ENCODE measurements around the gene FOS. TPM values are rescaled to one million over a fixed set of nuclear protein-coding genes. Genes with fewer than 3 reads are reported as not detected.

Gene FOS
- total RNA-seq (2022; extraction: Qiagen RNA extraction) = 6.8 to 9.1 TPM (median 7.8 TPM) in 5 replicates

DNA sequence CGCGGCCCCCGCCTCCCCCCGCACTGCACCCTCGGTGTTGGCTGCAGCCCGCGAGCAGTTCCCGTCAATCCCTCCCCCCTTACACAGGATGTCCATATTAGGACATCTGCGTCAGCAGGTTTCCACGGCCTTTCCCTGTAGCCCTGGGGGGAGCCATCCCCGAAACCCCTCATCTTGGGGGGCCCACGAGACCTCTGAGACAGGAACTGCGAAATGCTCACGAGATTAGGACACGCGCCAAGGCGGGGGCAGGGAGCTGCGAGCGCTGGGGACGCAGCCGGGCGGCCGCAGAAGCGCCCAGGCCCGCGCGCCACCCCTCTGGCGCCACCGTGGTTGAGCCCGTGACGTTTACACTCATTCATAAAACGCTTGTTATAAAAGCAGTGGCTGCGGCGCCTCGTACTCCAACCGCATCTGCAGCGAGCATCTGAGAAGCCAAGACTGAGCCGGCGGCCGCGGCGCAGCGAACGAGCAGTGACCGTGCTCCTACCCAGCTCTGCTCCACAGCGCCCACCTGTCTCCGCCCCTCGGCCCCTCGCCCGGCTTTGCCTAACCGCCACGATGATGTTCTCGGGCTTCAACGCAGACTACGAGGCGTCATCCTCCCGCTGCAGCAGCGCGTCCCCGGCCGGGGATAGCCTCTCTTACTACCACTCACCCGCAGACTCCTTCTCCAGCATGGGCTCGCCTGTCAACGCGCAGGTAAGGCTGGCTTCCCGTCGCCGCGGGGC, at the start of gene FOS:
Gene FOS (plus strand): TSS at position 407 of the 731 bp plus-strand sequence. CDS start 155 bp downstream, at position 562.

Other genes with a start within 250 kb of the FOS start
- 15.3 to 18.5 TPM (median 16.3 TPM) in 5 replicates for gene MLH3, start 227.4 kb upstream of the FOS start, total RNA-seq (2022; extraction: Qiagen RNA extraction)
- gene ACYP1, start 214.8 kb upstream of the FOS start, total RNA-seq (2022; extraction: Qiagen RNA extraction) = 21.8 to 31.3 TPM (median 24.6 TPM) in 5 replicates
- 3.4 to 3.6 TPM (median 3.5 TPM) in 5 replicates for gene ZC2HC1C, start 209.2 kb upstream of the FOS start, total RNA-seq (2022; extraction: Qiagen RNA extraction)
- 27.0 to 34.7 TPM (median 31.9 TPM) in 5 replicates for gene NEK9, start 151.8 kb upstream of the FOS start, total RNA-seq (2022; extraction: Qiagen RNA extraction)
- gene TMED10, start 102.2 kb upstream of the FOS start, total RNA-seq (2022; extraction: Qiagen RNA extraction) = 250 to 327 TPM (median 261 TPM) in 5 replicates
- 23.5 to 37.0 TPM (median 33.6 TPM) in 5 replicates for gene JDP2, start 149.2 kb downstream of the FOS start, total RNA-seq (2022; extraction: Qiagen RNA extraction)
- not detected in 5 replicates for gene BATF, start 243.6 kb downstream of the FOS start, total RNA-seq (2022; extraction: Qiagen RNA extraction)

Measured in A549 treated with CORT108297 at 1 μM for 4 hours (cell line).